Left ventricle myocardium inferior (tissue), 1 donor: ENCODE results near the gene OXCT1. TPM values are rescaled to one million over a fixed set of nuclear protein-coding genes. Genes with fewer than 3 reads are reported as not detected.
"Not testable (repeated sequence)": the region's sequence is repeated elsewhere in the genome, so short reads cannot be mapped to it uniquely, and the experiment has no call there.

ENCODE experiments used
- DNase-seq: peaks from one replicate; pipeline ENCODE4 v3.0.0-alpha.2; 2020
- H3K27ac ChIP-seq: fragments of 200-600 bp; replicated peaks from 2 replicates; pipeline ENCODE4 v1.8.0; 2021
- H3K27me3 ChIP-seq: fragments of 200-600 bp; 2 replicates; pipeline ENCODE4 v1.8.0; 2021; ENCODE audit warnings: low read depth
- H3K36me3 ChIP-seq: fragments of 200-600 bp; 2 replicates; pipeline ENCODE4 v1.8.0; 2021
- H3K4me1 ChIP-seq: fragments of 200-600 bp; 2 replicates; pipeline ENCODE4 v1.8.0; 2021
- H3K4me3 ChIP-seq: fragments of 200-600 bp; 2 replicates; pipeline ENCODE4 v1.8.0; 2021; ENCODE audit warnings: mild to moderate bottlenecking, moderate library complexity
- H3K9me3 ChIP-seq: fragments of 200-600 bp; replicated peaks from 2 replicates; pipeline ENCODE4 v1.8.0; 2021
- CTCF ChIP-seq: fragments of 200-600 bp; IDR thresholded peaks from 2 replicates; pipeline ENCODE4 v1.8.0; 2021; ENCODE audit warnings: antibody characterized with exemption, mild to moderate bottlenecking, borderline replicate concordance
- intact Hi-C: fragments of 100-400 bp; cut with micrococcal nuclease; formaldehyde crosslinking; loops from one replicate; pipeline ENCODE4 v1.11.0; 2022
- total RNA-seq: library from RNA; stranded (reverse); fragmentation: NEBNext Ultra II Directional; extraction: Animal tissue kit (Norgen Biotek cat#: 25700); gene quantifications from one replicate; pipeline ENCODE4 v1.2.1, GENCODE V29; 2021
- donor health status: DM: no; HTN: yes; CAD: no; lungs with severe emphysema.

Gene OXCT1
- total RNA-seq, 1 donor from 2014 or later: 234 TPM

- intact Hi-C loops: no loop called here
- no peak for DNase-seq
- Histone ChIP-seq H3K36me3 (peaks cover 51% of the 10 kb centered on the region), H3K4me1 (no peaks in the 10 kb centered on the region), H3K27ac (no peak overlapping the region), H3K9me3 (no peaks in the 10 kb centered on the region), H3K27me3 (no peaks in the 10 kb centered on the region), H3K4me3 (no peak overlapping the region)
- TF ChIP-seq CTCF: no peak
These were observed 21.2 kb downstream of the OXCT1 start for GRCh38 chr5:41848983-41849382.

GRCh38 chr5:41845751-41846150 lies 24.5 kb downstream of the OXCT1 start:
- H3K27ac ChIP-seq, H3K9me3 ChIP-seq, intact Hi-C loops, H3K4me3 ChIP-seq, DNase-seq, H3K27me3 ChIP-seq: not testable (repeated sequence)
- H3K4me1 ChIP-seq: peaks cover 14% of the 10 kb centered on the region
- peaks cover 24% of the 10 kb centered on the region for H3K36me3 ChIP-seq

GRCh38 chr5:41844502-41844901 lies 25.7 kb downstream of the OXCT1 start:
- intact Hi-C loops: no loop called here
- H3K9me3 ChIP-seq: no peaks in the 10 kb centered on the region
- H3K4me1 ChIP-seq: peaks cover 14% of the 10 kb centered on the region
- no peak overlapping the region for H3K4me3 ChIP-seq
- peaks cover 13% of the 10 kb centered on the region for H3K36me3 ChIP-seq
- no peaks in the 10 kb centered on the region for H3K27me3 ChIP-seq
- H3K27ac ChIP-seq: no peak overlapping the region
- no peak for TF ChIP-seq CTCF
- no peak for DNase-seq

- Histone ChIP-seq H3K36me3 (peaks cover 10% of the 10 kb centered on the region), H3K4me3 (no peak overlapping the region), H3K9me3 (no peaks in the 10 kb centered on the region), H3K27me3 (no peaks in the 10 kb centered on the region), H3K4me1 (peaks cover 14% of the 10 kb centered on the region), H3K27ac (no peak overlapping the region)
- intact Hi-C loops: no loop called here
- TF ChIP-seq CTCF: peak; percentile 82
- DNase-seq: no peak
These were observed 26.5 kb downstream of the OXCT1 start for GRCh38 chr5:41843456-41844370.

- intact Hi-C loops: no loop called here
- no peak overlapping the region for H3K27ac ChIP-seq
These were observed 27.4 kb downstream of the OXCT1 start for GRCh38 chr5:41842777-41843176.

More at GRCh38 chr5:41842777-41843176, 27.4 kb downstream of the OXCT1 start:
- Histone ChIP-seq H3K9me3 (no peaks in the 10 kb centered on the region), H3K27me3 (no peaks in the 10 kb centered on the region), H3K36me3 (peaks cover 18% of the 10 kb centered on the region), H3K4me1 (peaks cover 14% of the 10 kb centered on the region), H3K4me3 (no peak overlapping the region)
- TF ChIP-seq CTCF: no peak
- DNase-seq: no peak
